NT2/D1 (cell line): ENCODE measurements around the gene RNPS1.
A peak's percentile ranks its signal among the peaks of the same experiment; 100 is the strongest.
"Not testable (repeated sequence)": the region's sequence is repeated elsewhere in the genome, so short reads cannot be mapped to it uniquely, and the experiment has no call there.

Experiments
- DNase-seq: peaks from one replicate; pipeline ENCODE4 v3.0.0-alpha.2; 2011; ENCODE audit warnings: low read depth, low spot score
- H3K27me3 ChIP-seq: 2 replicates; pipeline ENCODE4 v1.6.0; 2011; ENCODE audit warnings: mild to moderate bottlenecking; ENCODE audit not compliant: insufficient read length, insufficient read depth
- H3K36me3 ChIP-seq: 2 replicates; pipeline ENCODE4 v1.6.1; 2011; ENCODE audit warnings: mild to moderate bottlenecking, low read length, mixed read lengths; ENCODE audit not compliant: insufficient read depth, insufficient read length
- H3K4me1 ChIP-seq: 2 replicates; pipeline ENCODE4 v1.5.1; 2011; ENCODE audit not compliant: insufficient read depth, insufficient read length
- H3K4me3 ChIP-seq: 2 replicates; pipeline ENCODE4 v1.5.1; 2011; ENCODE audit warnings: low read depth; ENCODE audit not compliant: insufficient read length
- H3K9ac ChIP-seq: 2 replicates; pipeline ENCODE4 v1.6.0; 2011; ENCODE audit warnings: low read depth; ENCODE audit not compliant: insufficient read length
- H3K9me3 ChIP-seq: 2 replicates; pipeline ENCODE4 v1.5.1; 2011; ENCODE audit warnings: mild to moderate bottlenecking, low read length; ENCODE audit not compliant: insufficient read depth
- SUZ12 ChIP-seq: IDR thresholded peaks from 2 replicates; pipeline ENCODE4 v1.6.1; 2011; ENCODE audit not compliant: insufficient read length, insufficient read depth; ENCODE audit errors: extremely low read depth
- YY1 ChIP-seq: IDR thresholded peaks from 2 replicates; pipeline ENCODE4 v1.6.1; 2011; ENCODE audit not compliant: insufficient read length, insufficient read depth
- ZNF274 ChIP-seq: IDR thresholded peaks from 2 replicates; pipeline ENCODE4 v1.6.1; 2011; ENCODE audit warnings: mild to moderate bottlenecking, low read depth, low read length

Gene RNPS1

DNA sequence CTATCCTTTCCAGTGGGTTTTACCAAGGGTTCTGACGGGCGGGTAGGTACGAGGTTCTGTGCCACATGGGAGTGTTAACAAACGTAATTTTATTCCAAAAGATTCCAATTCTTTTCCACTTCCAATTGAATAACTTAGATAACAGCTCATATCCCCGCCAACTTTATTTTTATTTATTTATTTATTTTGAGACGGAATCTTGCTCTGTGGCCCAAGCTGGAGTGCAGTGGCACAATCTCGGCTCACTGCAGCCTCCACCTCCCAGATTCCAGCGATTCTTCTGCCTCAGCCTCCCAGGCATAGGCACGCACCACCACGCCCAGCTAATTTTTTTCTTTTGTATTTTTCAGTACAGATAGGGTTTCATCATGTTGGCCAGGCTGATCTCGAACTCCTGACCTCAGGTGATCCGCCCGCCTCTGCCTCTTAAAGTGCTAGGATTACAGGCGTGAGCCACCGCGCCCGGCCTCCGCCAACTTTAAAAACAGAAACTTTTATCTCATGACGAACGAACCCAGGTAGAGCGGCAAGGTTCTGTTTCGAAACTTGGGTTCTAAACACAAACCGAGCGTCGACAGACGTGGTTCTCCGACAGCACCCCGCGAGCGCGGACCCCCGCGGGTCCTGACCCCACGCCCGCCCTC lies 17.2 kb downstream of the RNPS1 start:
- Histone ChIP-seq H3K4me3 (peak overlapping the region; percentile 89), H3K36me3 (peaks cover 67% of the 10 kb centered on the region), H3K9me3 (no peaks in the 10 kb centered on the region), H3K9ac (peak overlapping the region; percentile 96), H3K4me1 (no peaks in the 10 kb centered on the region), H3K27me3 (no peaks in the 10 kb centered on the region)
- no peak for DNase-seq
- TF ChIP-seq YY1 (no peak), SUZ12 (no peak)

DNA sequence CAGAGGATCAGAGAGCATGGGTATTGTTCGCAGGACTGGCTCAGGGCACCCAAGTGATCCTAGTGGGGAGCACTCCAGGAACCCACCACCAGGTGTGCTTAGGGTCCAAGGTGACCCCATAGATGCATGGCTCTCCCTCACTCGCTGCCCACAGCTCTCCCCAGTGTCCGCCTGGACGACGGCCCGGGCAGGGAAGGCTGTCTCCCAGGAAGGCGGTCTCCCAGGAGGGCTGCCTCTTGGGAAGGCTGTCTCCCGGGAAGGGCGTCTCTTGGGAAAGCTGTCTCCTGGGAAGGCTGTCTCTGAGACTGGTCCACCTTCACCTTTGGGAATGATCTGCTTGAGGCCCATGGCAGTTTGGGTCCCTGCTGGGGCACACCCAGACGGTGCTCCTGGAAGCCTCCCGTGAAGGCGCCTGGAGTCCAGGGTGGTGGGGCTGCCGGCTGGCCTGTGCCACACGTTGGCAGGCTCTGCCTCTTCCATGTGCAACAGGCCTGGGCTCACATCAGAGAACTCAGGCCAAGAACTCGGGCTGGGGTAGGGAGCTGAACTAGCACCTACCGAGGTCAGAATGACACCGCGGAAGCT lies 21.5 kb downstream of the RNPS1 start:
- H3K36me3 ChIP-seq, result peaks cover 67% of the 10 kb centered on the region
- no peak overlapping the region for H3K4me3 ChIP-seq
- no peak for DNase-seq
- H3K4me1 ChIP-seq, result peaks cover 3% of the 10 kb centered on the region
- H3K9me3 ChIP-seq, result no peaks in the 10 kb centered on the region
- TF ChIP-seq YY1 (no peak), ZNF274 (no peak), SUZ12 (no peak)
- H3K9ac ChIP-seq, result no peak overlapping the region
- H3K27me3 ChIP-seq, result no peaks in the 10 kb centered on the region

DNA sequence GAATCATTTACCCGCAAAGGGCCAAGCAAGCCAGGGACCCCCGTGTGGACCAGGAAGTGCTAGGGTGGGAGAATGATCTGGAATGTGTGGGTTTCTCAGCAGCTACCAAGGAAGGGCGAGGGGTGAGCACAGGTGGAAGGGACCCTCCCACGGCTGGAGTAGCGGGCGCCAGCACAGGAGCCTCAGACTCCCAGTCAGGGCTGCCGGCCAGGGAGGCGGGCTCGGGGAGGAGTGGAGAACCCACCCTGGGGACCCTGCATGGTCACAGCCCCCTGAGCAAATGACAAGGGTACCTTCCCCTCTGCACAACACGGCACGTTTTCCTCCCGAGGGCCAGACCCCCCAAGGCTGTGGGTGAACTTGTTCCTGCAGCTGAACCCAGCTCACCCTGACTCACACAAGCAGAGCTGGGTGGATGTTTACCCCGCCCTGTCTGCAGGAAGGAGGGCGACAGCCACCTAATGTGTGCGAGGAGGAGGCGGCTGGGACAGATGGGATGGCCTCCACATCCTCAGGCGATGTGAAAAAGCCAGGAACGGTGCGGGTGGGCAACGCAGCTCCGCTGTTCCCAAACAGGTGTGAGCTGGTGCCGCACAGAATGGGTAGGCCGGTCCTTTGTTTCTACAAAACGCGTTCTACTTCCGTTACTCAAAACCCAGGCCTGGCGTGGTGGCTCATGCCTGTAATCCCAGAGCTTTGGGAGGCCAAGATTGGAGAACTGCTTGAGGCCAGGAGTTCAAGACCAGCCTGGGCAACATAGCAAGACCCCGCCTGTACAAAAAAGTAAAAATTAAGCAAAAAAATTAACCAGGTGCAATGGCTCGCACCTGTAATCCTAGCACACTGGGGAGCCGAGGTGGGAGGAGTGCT lies 22.8 kb downstream of the RNPS1 start:
- peaks cover 3% of the 10 kb centered on the region for H3K4me1 ChIP-seq
- no peak overlapping the region for H3K9ac ChIP-seq
- DNase-seq, result no peak
- H3K27me3 ChIP-seq, result no peaks in the 10 kb centered on the region
- H3K4me3 ChIP-seq, result no peak overlapping the region
- no peaks in the 10 kb centered on the region for H3K9me3 ChIP-seq
- TF ChIP-seq SUZ12 (no peak), YY1 (no peak), ZNF274 (no peak)
- H3K36me3 ChIP-seq, result peaks cover 73% of the 10 kb centered on the region

DNA sequence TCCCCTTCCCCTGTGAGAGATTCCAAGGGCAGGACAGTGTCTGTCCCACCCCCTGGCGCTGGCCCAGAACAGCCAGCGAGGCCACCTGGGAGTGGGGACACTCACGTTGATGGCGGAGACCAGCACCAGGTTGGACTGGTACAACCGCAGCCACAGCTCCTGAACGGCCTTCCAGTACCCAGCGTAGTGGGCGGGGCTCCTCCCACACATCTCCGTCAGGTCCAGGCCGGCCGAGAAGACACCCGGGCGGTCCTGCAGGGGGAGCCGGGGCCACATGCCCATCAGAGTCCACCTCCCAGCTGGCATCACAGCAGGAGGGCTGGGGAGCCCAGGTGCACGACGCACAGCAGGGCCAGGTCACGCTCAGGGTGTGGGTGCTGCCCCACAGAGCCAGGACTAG lies 23.6 kb downstream of the RNPS1 start:
- no peak overlapping the region for H3K4me3 ChIP-seq
- no peaks in the 10 kb centered on the region for H3K9me3 ChIP-seq
- no peak for DNase-seq
- H3K4me1 ChIP-seq, result peaks cover 3% of the 10 kb centered on the region
- TF ChIP-seq ZNF274 (no peak), SUZ12 (no peak), YY1 (no peak)
- H3K27me3 ChIP-seq, result no peaks in the 10 kb centered on the region
- peaks cover 78% of the 10 kb centered on the region for H3K36me3 ChIP-seq
- no peak overlapping the region for H3K9ac ChIP-seq

DNA sequence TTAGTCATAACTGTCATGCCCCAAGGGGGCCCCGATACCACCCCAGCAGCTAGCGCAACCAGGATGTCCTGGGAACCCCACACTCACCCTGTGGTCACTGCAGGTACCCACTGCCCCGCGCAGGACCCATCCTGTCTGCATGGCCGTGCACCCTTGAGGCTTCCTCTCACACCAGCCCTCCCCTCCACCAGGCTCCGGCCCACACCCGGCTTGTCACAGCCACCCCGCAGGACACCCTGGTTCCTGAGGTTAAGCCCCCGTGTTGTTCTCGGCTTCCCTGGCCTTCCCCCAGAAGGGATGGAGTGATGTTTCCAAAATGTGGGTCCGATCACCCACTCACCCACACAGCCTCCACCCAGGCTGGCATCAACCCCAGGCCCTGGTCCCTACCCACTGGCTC lies 24.1 kb downstream of the RNPS1 start:
- Histone ChIP-seq H3K27me3 (no peaks in the 10 kb centered on the region), H3K36me3 (peaks cover 78% of the 10 kb centered on the region), H3K9ac (no peak overlapping the region), H3K4me3 (no peak overlapping the region), H3K9me3 (no peaks in the 10 kb centered on the region), H3K4me1 (peaks cover 3% of the 10 kb centered on the region)
- TF ChIP-seq ZNF274 (no peak), YY1 (no peak), SUZ12 (no peak)
- DNase-seq, result no peak

DNA sequence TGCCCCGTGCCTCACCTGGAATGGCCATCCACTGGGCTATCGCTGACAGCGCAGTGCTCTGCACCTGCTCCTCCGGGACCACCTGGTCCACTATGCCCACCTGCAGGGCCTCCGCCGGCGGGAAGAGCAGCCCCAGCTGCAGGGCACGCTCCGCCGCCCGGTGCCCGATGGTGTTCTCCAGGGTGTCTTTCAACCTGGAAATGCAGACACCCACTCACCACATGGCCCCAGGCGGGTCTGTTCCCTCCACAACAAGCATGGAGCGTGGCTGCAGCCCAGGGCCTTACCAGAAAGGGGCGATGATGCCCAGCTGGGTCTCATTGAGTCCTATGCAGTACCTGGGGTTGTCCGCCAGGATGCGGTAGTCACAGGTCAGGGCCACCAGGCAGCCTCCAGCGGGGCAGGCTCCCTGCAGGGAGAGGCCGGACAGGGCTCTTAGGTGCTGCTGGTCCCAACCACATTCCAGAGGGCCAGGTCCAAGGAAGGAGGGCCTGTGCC lies 24.8 kb downstream of the RNPS1 start:
- no peak for DNase-seq
- no peak overlapping the region for H3K4me3 ChIP-seq
- H3K9me3 ChIP-seq, result no peaks in the 10 kb centered on the region
- no peak overlapping the region for H3K9ac ChIP-seq
- no peak for TF ChIP-seq YY1
- no peak for TF ChIP-seq ZNF274
- TF ChIP-seq SUZ12, result no peak
- H3K36me3 ChIP-seq, result peaks cover 77% of the 10 kb centered on the region
- H3K4me1 ChIP-seq, result peaks cover 8% of the 10 kb centered on the region
- H3K27me3 ChIP-seq, result no peaks in the 10 kb centered on the region

DNA sequence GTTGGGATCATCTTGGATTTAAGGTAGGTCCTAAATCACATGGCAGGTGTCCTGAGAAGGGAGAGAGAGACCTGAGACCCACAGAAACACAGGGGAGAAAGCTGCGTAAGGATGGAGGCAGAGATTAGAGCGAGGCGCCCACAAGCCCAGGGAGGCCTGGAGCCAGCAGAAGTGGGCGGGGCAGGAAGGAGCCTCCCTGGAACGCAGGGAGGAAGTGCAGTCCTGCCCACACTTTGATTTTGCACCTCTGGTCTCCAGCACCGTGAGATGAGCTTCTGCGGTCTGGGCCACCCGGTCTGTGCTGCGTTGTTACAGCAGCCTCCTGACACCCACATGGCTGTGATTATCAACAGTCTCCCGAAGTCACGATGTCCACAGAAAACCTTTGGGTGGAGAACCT lies 25.3 kb downstream of the RNPS1 start:
- no peaks in the 10 kb centered on the region for H3K9me3 ChIP-seq
- no peak overlapping the region for H3K4me3 ChIP-seq
- no peak for DNase-seq
- peaks cover 8% of the 10 kb centered on the region for H3K4me1 ChIP-seq
- no peaks in the 10 kb centered on the region for H3K27me3 ChIP-seq
- H3K36me3 ChIP-seq, result peaks cover 76% of the 10 kb centered on the region
- no peak overlapping the region for H3K9ac ChIP-seq
- TF ChIP-seq ZNF274, result no peak
- no peak for TF ChIP-seq SUZ12
- TF ChIP-seq YY1, result no peak

DNA sequence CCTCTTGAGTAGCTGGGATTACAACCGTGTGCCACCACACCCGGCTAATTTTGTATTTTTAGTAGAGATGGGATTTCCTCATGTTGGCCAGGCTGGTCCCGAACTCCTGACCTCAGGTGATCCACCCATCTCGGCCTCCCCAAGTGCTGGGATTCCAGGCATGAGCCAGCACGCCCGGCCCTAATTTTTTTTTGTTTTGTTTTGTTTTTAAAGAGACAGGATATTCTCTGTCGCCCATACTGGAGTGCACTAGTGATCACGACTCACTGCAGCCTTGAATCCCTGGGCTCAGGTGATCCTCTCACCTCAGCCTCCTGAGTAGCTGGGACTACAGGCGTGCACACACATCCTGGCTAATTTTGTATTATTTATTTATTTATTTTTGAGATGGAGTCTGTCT lies 27.6 kb downstream of the RNPS1 start:
- not testable (repeated sequence) for H3K9ac ChIP-seq, H3K27me3 ChIP-seq, DNase-seq, H3K9me3 ChIP-seq, H3K4me3 ChIP-seq
- Histone ChIP-seq H3K36me3 (peaks cover 71% of the 10 kb centered on the region), H3K4me1 (peaks cover 19% of the 10 kb centered on the region)
